Cardiac muscle cell (in vitro differentiated cells and primary cell): ENCODE measurements around the gene GFPT2. TPM values are rescaled to one million over a fixed set of nuclear protein-coding genes. Genes with fewer than 3 reads are reported as not detected.

Experiments used
- DNase-seq, 2 donors: peaks; one replicate each; pipeline versions ENCODE4 v3.0.0 to v3.0.0-alpha.2; 2010 to 2017; ENCODE audit warnings: low read depth in 1 of 2, low spot score in 1 of 2
- H3K27ac ChIP-seq: fragments of 200-600 bp; sonication (generic); 2 replicates; pipeline ENCODE4 v1.5.1; 2016
- H3K27me3 ChIP-seq: fragments of 200-600 bp; sonication (generic); 2 replicates; pipeline ENCODE4 v1.6.0; 2016; ENCODE audit warnings: control low read depth
- H3K36me3 ChIP-seq: fragments of 200-600 bp; sonication (generic); 2 replicates; pipeline ENCODE4 v1.5.1; 2016; ENCODE audit warnings: control low read depth
- H3K4me1 ChIP-seq: fragments of 200-600 bp; sonication (generic); 2 replicates; pipeline ENCODE4 v1.8.1; 2017; ENCODE audit warnings: low read depth, mild to moderate bottlenecking, mixed run types
- H3K4me3 ChIP-seq: fragments of 200-600 bp; sonication (generic); 2 replicates; pipeline ENCODE4 v1.5.1; 2016; ENCODE audit warnings: mild to moderate bottlenecking
- H3K9me3 ChIP-seq: fragments of 200-600 bp; sonication (generic); 2 replicates; pipeline ENCODE4 v1.5.1; 2017; ENCODE audit warnings: low read depth, mild to moderate bottlenecking, control low read depth
- polyA plus RNA-seq: library from polyadenylated mRNA; unstranded; fragments of >200 nt; fragmentation: Nextera tagmentation; extraction: Ambion mirVana; gene quantifications from 2 replicates; pipeline ENCODE4 v1.2.1, GENCODE V29; 2016
- total RNA-seq: library from RNA; depleted of rRNA; stranded (reverse); fragments of >200 nt; gene quantifications from 2 replicates; pipeline ENCODE4 v1.2.3, GENCODE V29; 2016
- TF ChIP-seq, protein P1 (sequence below): IDR thresholded peaks from 2 replicates; pipeline ENCODE4 v1.5.1; 2012; ENCODE audit warnings: low read depth, mild to moderate bottlenecking, low read length

Gene GFPT2
- total RNA-seq (36.0 and 37.7 TPM in 2 replicates), polyA plus RNA-seq (39.8 and 64.5 TPM in 2 replicates)

DNA sequence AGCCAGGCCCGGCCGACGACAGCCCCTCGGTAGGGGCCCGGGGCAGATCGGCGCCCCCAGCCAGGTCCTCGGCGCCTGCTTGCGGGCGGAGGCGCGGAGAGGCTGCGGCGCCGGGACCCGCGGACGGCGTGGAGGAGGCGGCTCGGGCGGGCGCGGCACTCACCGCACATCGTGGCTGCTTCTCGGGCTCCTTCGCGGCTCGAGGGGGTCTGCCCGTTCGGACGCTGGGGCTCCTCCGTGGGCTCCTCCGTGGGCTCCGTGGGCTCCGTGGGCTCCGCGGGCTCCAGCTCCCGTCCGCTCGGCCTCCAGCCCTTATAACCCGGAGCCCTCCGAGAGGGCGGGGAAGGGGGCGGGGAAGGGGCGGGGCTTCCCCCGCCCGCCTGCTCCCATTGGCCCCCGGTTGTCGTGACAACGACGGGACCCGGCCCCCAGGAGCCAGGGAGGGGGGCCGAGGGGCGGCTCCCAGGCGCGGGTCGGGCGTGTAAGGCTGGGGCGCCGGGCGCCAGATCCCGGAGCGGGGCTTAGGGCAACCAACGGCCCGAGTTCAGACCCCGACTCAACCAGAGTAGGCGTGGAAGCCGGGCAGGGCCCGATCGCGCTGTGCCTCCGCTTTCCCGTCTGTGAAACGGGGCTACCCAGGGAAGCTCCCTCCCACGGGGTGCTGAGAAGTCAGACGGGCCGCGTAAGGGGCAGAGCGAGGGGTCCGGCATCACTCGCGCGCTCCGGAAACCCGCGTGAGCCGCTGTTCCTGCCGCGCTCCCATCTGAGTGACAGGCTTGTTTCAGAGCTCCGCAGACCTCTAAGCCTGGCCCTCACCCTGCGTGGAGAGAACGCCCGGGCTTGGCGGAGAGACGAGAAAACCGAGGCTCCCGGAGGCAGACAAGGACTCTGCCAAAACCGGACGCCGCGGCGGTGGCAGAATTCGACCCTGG is at the start of gene GFPT2:
Gene GFPT2 (minus strand): TSS at position 289 of the 932 bp plus-strand sequence. CDS start 119 bp downstream, at position 170.
- H3K27ac ChIP-seq: peak within 1 kb of the TSS; percentile 62
- H3K4me1 ChIP-seq: peaks cover 26% of the 10 kb centered on the region
- H3K27me3 ChIP-seq: peaks cover 10% of the 10 kb centered on the region
- H3K36me3 ChIP-seq: no peaks in the 10 kb centered on the region
- DNase-seq: peak; percentile 90 to 92
- H3K9me3 ChIP-seq: no peaks in the 10 kb centered on the region
- H3K4me3 ChIP-seq: peak within 1 kb of the TSS; percentile 89
- TF ChIP-seq, protein P1, sequence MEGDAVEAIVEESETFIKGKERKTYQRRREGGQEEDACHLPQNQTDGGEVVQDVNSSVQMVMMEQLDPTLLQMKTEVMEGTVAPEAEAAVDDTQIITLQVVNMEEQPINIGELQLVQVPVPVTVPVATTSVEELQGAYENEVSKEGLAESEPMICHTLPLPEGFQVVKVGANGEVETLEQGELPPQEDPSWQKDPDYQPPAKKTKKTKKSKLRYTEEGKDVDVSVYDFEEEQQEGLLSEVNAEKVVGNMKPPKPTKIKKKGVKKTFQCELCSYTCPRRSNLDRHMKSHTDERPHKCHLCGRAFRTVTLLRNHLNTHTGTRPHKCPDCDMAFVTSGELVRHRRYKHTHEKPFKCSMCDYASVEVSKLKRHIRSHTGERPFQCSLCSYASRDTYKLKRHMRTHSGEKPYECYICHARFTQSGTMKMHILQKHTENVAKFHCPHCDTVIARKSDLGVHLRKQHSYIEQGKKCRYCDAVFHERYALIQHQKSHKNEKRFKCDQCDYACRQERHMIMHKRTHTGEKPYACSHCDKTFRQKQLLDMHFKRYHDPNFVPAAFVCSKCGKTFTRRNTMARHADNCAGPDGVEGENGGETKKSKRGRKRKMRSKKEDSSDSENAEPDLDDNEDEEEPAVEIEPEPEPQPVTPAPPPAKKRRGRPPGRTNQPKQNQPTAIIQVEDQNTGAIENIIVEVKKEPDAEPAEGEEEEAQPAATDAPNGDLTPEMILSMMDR: no peak

DNA sequence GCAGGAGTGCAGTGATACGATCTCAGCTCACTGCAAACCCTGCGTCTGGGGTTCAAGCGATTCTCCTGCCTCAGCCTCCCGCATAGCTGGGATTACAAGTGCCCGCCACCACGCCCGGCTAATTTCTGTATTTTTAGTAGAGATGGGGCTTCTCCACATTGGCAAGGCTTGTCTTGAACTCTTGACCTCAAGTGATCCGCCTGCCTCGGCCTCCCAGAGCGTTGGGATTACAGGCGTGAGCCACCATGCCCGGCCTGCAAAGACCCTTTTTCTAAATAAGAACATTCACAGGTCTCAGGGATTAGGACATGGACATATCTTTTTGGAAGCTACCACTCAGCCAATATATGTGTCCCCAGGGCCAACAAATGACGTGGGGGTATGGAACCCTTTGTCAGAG is 49.6 kb upstream of the GFPT2 start:
- DNase-seq: no peak
- Histone ChIP-seq H3K36me3 (no peaks in the 10 kb centered on the region), H3K27me3 (no peaks in the 10 kb centered on the region), H3K4me1 (peaks cover 3% of the 10 kb centered on the region), H3K4me3 (no peak overlapping the region), H3K27ac (no peak overlapping the region), H3K9me3 (no peaks in the 10 kb centered on the region)
- TF ChIP-seq, protein P1: no peak

DNA sequence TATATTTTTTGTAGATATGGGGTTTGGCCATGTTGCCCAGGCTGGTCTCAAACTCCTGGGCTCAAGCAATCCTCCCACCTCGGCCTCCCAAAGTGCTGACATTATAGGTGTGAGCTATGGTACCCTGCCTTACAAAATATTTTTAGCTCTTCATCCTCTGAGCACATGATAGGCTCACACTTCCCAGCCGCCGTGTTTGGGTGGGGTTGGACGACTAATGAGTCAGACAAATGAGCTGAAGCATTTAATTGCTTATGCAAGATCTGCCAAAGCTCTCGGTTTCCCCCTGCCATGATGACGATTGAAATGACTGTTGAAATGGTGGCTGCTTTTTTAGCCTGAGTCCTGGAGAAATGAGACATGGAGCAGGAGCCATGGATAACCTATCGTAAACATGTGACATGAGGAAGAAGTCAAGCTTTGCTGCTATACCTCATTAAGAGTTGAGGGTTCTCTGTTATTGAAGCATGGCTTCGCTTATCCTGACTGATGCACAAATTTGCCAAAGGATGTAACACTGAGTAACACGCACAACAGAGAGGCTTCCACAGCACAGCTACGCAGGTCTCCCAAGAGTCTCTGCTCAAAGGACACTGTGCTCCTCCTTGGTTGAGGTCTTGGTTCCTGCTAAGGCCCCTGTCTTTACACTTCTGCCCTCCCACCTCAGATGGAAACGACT is 48.2 kb upstream of the GFPT2 start:
- Histone ChIP-seq H3K4me3 (no peak overlapping the region), H3K4me1 (peaks cover 3% of the 10 kb centered on the region), H3K9me3 (no peaks in the 10 kb centered on the region), H3K36me3 (no peaks in the 10 kb centered on the region), H3K27ac (no peak overlapping the region), H3K27me3 (no peaks in the 10 kb centered on the region)
- TF ChIP-seq, protein P1: no peak
- DNase-seq: no peak

DNA sequence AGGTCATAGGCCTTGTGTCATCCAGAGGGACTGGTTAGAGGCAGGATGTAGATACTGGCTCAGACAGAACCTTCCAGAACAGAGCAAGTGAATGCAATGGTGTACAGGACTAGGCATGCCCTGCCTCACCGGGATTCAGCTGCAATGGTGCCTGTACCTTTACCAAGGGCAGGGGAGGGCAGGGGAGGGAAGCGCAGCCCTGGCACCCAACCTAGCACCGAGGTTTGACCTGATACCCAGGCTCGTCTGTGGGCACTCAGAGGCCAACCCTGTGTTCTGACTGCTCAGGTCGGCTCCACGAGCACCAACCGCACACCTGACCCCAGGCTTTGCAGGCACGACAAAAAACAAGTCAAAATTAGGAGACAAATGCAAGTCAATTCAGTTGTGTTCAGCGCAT is 47.3 kb upstream of the GFPT2 start:
- no peaks in the 10 kb centered on the region for H3K27me3 ChIP-seq
- TF ChIP-seq, protein P1: no peak
- H3K9me3 ChIP-seq: no peaks in the 10 kb centered on the region
- DNase-seq: no peak
- no peak overlapping the region for H3K4me3 ChIP-seq
- H3K27ac ChIP-seq: no peak overlapping the region
- peaks cover 3% of the 10 kb centered on the region for H3K4me1 ChIP-seq
- no peaks in the 10 kb centered on the region for H3K36me3 ChIP-seq

DNA sequence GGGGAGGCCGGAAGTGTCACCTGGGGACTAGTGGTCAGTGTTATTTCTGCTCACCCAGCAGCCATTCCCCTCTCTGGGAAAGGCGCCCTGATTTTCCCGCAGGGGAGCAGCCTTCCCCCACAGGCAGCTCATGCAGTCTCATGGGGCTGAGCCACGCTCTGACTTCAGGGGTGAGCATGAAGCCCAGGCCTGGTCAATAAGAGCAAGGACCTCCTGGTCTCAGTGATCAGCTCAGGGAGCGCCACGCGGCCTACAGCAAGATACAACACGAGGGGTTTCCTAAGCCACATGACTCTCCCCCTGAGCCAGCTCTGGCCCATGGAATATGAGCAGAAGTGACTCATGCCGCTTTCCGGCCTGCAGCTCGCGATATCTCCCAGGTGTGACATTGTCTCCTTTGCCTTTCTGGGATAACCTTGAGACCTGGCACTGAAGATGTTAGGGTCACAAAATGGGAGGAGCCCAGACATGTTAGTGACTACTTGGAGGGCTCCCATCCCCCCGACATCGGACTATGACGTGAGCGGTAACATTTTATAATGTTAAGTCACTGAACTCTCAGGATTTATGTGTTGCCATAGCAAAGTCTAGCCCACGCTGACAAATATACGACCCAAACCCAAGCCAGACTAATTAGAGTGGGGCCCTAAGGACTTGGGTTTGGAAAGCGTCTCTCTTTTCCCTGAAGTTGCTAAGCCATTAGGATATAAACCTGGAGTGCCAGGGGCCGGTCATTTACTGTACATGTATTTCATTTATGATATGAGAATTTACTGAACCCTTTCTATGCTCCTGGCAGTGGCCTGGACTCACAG is 46.5 kb upstream of the GFPT2 start:
- DNase-seq: no peak
- Histone ChIP-seq H3K4me3 (no peak overlapping the region), H3K4me1 (no peaks in the 10 kb centered on the region), H3K36me3 (no peaks in the 10 kb centered on the region), H3K27ac (no peak overlapping the region), H3K27me3 (no peaks in the 10 kb centered on the region), H3K9me3 (no peaks in the 10 kb centered on the region)
- TF ChIP-seq, protein P1: no peak
